Heart left ventricle (tissue), 16 donors: ENCODE data around the gene CFAP251. TPM values are rescaled to one million over a fixed set of nuclear protein-coding genes. Genes with fewer than 3 reads are reported as not detected.
A peak's percentile ranks its signal among the peaks of the same experiment; 100 is the strongest.
"Not testable (repeated sequence)": the region's sequence is repeated elsewhere in the genome, so short reads cannot be mapped to it uniquely, and the experiment has no call there.

Experiments
- ATAC-seq, 4 donors: fragments of 200-7000 bp; cut with Tn5 transposase; one replicate each; pipeline ENCODE4 v1.9.1; 2020 to 2022; ENCODE audit warnings: moderate library complexity in 4 of 4, mild to moderate bottlenecking in 3 of 4, moderate number of reproducible peaks in 1 of 4
- DNase-seq, 5 donors: peaks; one replicate each; pipeline ENCODE4 v3.0.0-alpha.2; 2020
- H3K27ac ChIP-seq, 12 donors: fragments of 200-600 bp; sonication (generic) in 4 of 12; one replicate each; pipeline versions ENCODE4 v1.5.0 to v1.8.0; 2016 to 2022; ENCODE audit warnings: mild to moderate bottlenecking in 2 of 12
- H3K27me3 ChIP-seq, 9 donors: fragments of 200-600 bp; sonication (generic) in 2 of 9; one replicate each; pipeline versions ENCODE4 v1.5.1 to v1.8.0; 2016 to 2022; ENCODE audit warnings: mild to moderate bottlenecking in 3 of 9
- H3K36me3 ChIP-seq, 9 donors: fragments of 200-600 bp; sonication (generic) in 2 of 9; one replicate each; pipeline versions ENCODE4 v1.5.0 to v1.8.0; 2018 to 2022; ENCODE audit warnings: mild to moderate bottlenecking in 2 of 9
- H3K4me1 ChIP-seq, 12 donors: fragments of 200-600 bp; sonication (generic) in 4 of 12; one replicate each; pipeline versions ENCODE4 v1.5.0 to v1.8.0; 2016 to 2022; ENCODE audit warnings: mild to moderate bottlenecking in 3 of 12
- H3K4me3 ChIP-seq, 12 donors: fragments of 200-600 bp; sonication (generic) in 4 of 12; one replicate each; pipeline versions ENCODE4 v1.5.0 to v1.8.0; 2017 to 2022; ENCODE audit warnings: mild to moderate bottlenecking in 9 of 12, moderate library complexity in 4 of 12
- H3K9me3 ChIP-seq, 12 donors: fragments of 200-600 bp; sonication (generic) in 4 of 12; one replicate each; pipeline versions ENCODE4 v1.5.0 to v1.8.0; 2016 to 2022; ENCODE audit warnings: mild to moderate bottlenecking in 1 of 12
- POLR2A ChIP-seq, 2 donors: fragments of 450-650 bp; IDR thresholded peaks; one replicate each; pipeline ENCODE4 v1.6.1; 2017; ENCODE audit warnings: antibody characterized with exemption in 2 of 2, mild to moderate bottlenecking in 2 of 2, moderate library complexity in 2 of 2
- WGBS, 4 donors: extraction: QIAGEN DNeasy Blood & Tissue Kit in 2 of 4; methylation state at CpG; one replicate each; pipeline versions ENCODE4 v1.1.5 to v1.1.7; 2013 to 2018; 5-methylcytosine and 5-hydroxymethylcytosine counted together
- intact Hi-C, 10 donors: fragments of 100-400 bp; cut with DNase I; formaldehyde crosslinking; loops; one replicate each; pipeline versions ENCODE4 v1.11.1 to v1.14.2; 2022
- polyA plus RNA-seq, 2 donors: library from polyadenylated mRNA; stranded (reverse); fragments of 200-250 nt; gene quantifications; one replicate each; pipeline ENCODE4 v1.2.3, GENCODE V29; 2013
- total RNA-seq, 9 donors: library from RNA; depleted of rRNA in 2 of 9; stranded (reverse); fragments of >200 nt in 2 of 9; fragmentation: NEBNext Ultra II Directional in 3 of 9; extraction: Animal tissue kit (Norgen Biotek cat#: 25700) in 3 of 9; gene quantifications; one replicate each; pipeline versions ENCODE4 v1.1.0 to v1.2.4, GENCODE V29; 2016 to 2023
- TF ChIP-seq, protein P1 (sequence below), 12 donors: fragments of 200-600 bp; sonication (generic) in 4 of 12; IDR thresholded peaks; one replicate each; pipeline versions ENCODE4 v1.5.0 to v1.8.0; 2018 to 2022; ENCODE audit warnings: antibody characterized with exemption in 12 of 12, mild to moderate bottlenecking in 5 of 12
- donor health status: ischemic (EF 13 %, LVEDD 7.1; RV severe dilation, severe dysfunction).
- donor health status: healthy with polysubstance abuse.
- donor health status: DM: no; HTN: yes; CAD: no.
- donor health status: DM: no; HTN: no; CAD: no.
- donor health status: ischemic (EF 25% LVEDD 6.9; RV normal size, moderate dysfunction).
- donor health status: ischemic (EF 25% LVEDD 5.7; RV mildly dilated, moderate dysfunction).
- donor health status: healthy.
- donor health status: DM: yes; HTN: yes; CAD: no.
- donor health status: ischemic (EF 35%, LVEDD 5.7; RV mildly dilated, moderate dysfunction).
- donor health status: nonischemic (EF 11% LVEDD 7.7; RV severe dilation, severe dysfunction).
- donor health status: DM: yes; HTN: yes; CAD: no.
- donor health status: PGD.
- donor health status: ischemic (EF 29% LVEDD 5.4; RV normal size, mild dysfunction).
- donor health status: nonischemic (EF 23%, LVEDD 6.1; RV moderate dilation, normal function).

CFAP251 gene
- total and polyA plus RNA-seq, 11 donors = 0.60 to 8.0 (median 1.4) TPM

DNA sequence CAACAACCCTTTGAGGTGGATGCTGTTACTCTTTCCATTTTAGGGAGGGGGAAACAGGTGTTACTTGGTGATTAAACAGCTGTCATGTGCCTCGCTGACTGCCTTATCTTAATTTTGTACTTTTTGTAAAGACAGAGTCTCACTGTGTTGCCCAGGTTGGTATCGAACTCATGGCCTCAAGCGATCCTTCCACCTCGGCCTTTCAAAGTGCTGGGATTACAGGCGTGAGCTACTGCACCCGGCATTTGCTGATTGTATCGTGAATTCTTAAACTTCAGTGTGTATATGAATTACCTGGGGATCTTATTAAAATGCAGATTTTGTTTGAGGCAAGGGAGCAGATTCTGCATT is 29.1 kb upstream of the CFAP251 start:
- DNase-seq = no peak
- no peaks in the 10 kb centered on the region for H3K9me3 ChIP-seq
- H3K27me3 ChIP-seq = no peaks in the 10 kb centered on the region
- intact Hi-C loops = loop anchor here in 9 of 10 donors (2.0 to 10.0 kb wide), 10 partner anchors 47 to 202 kb away; partner anchors contain the start of gene TMEM120B (in 2 of the 9)
- 2 to 5% (median 3%) methylated on average over 7 of the region's 7 CpGs for WGBS, 4 donors
- no peak for ATAC-seq
- TF ChIP-seq, protein P1, sequence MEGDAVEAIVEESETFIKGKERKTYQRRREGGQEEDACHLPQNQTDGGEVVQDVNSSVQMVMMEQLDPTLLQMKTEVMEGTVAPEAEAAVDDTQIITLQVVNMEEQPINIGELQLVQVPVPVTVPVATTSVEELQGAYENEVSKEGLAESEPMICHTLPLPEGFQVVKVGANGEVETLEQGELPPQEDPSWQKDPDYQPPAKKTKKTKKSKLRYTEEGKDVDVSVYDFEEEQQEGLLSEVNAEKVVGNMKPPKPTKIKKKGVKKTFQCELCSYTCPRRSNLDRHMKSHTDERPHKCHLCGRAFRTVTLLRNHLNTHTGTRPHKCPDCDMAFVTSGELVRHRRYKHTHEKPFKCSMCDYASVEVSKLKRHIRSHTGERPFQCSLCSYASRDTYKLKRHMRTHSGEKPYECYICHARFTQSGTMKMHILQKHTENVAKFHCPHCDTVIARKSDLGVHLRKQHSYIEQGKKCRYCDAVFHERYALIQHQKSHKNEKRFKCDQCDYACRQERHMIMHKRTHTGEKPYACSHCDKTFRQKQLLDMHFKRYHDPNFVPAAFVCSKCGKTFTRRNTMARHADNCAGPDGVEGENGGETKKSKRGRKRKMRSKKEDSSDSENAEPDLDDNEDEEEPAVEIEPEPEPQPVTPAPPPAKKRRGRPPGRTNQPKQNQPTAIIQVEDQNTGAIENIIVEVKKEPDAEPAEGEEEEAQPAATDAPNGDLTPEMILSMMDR (IDR thresholded peaks at IDR 0.05) = no peak
- no peak for TF ChIP-seq POLR2A (IDR thresholded peaks at IDR 0.05)
- peaks cover 0 to 32% (median 5%) of the 10 kb centered on the region in 9 donors for H3K36me3 ChIP-seq
- peak overlapping the region; percentile 52 to 94 (median 84) for H3K4me3 ChIP-seq
- peak overlapping the region in 11 of 12 donors; percentile 90 to 98 (median 95) for H3K27ac ChIP-seq
- peaks cover 3 to 35% (median 17%) of the 10 kb centered on the region in 12 donors for H3K4me1 ChIP-seq

DNA sequence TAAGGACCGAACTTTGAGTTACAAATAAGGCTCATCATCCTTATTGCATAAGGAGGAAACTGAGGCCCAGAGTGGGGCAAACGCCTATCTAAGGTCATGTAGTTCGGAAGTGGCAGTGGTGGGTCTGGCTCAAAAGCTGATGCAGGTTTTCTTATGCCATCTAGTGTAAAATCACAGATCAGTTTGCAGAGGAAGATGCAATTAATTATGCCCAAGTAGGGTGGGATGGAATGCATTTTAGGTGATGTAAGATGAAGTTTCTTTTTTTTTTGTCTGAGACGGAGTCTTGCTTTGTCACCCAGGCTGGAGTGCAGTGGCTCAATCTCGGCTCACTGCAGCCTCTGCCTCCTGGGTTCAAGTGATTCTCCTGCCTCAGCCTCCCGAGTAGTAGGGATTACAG is 28.7 kb upstream of the CFAP251 start:
- not testable (repeated sequence) for DNase-seq, ATAC-seq, H3K9me3 ChIP-seq, H3K27me3 ChIP-seq
- intact Hi-C loops = loop anchor here in 9 of 10 donors (2.0 to 10.0 kb wide), 10 partner anchors 47 to 202 kb away; partner anchors contain the start of gene TMEM120B (in 2 of the 9)
- 54 to 62% (median 57%) methylated on average over 6 of the region's 6 CpGs for WGBS, 4 donors
- Histone ChIP-seq H3K4me3 (peak overlapping the region; percentile 52 to 94 (median 84)), H3K36me3 (peaks cover 0 to 35% (median 8%) of the 10 kb centered on the region in 9 donors), H3K27ac (peak overlapping the region in 4 of 12 donors; percentile 95 to 98 (median 97)), H3K4me1 (peaks cover 3 to 36% (median 17%) of the 10 kb centered on the region in 12 donors)

DNA sequence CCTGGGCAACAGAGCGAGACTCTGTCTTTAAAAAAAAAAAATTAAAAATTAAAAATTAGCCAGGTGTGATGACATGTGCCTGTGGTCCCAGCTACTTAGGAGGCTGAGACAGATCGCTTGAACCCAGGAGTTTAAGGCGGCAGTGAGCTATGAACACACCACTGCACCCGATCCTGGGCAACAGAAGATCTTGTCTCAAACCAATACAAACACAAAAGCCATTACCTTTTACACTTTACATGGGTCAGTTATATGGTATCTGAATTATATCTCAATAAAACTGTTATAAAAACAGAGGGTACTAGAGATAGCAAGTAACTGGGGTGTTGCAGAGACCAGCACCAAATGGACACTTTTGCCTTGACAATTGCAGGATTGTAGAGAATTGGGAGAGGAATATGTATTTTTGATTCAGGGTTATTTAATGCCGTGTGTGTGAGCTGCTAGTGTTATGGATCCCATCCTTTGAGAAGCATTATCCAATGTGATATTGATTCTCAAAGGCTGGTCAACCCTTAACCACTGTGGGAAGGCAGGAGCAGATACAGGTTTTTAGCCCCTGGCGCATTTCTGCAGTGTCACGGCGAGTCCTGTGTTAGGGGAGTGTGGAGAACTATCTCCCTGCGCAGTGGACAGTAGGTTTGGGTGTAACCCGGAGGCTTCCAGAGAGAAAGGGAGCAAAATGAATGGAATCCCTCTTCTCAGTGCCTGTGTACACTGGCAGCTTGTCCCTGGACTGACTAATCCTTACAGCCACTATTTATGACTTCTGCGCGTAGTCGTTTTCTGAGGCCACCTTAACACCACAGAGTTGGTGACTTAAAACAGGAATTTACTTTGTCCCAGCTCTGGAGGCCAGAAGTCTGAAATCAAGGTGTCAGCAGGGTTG is 25.5 kb upstream of the CFAP251 start:
- H3K27me3 ChIP-seq = no peaks in the 10 kb centered on the region
- H3K27ac ChIP-seq = no peak overlapping the region
- no peaks in the 10 kb centered on the region for H3K9me3 ChIP-seq
- intact Hi-C loops = loop anchor here in 3 of 10 donors (5.0 kb wide), 2 partner anchors 96 to 196 kb away; no protein-coding TSS in a partner anchor
- ATAC-seq (no peak), DNase-seq (no peak)
- H3K4me1 ChIP-seq = peaks cover 3 to 34% (median 17%) of the 10 kb centered on the region in 12 donors
- H3K36me3 ChIP-seq = peaks cover 0 to 66% (median 38%) of the 10 kb centered on the region in 9 donors
- no peak for TF ChIP-seq POLR2A (IDR thresholded peaks at IDR 0.05)
- TF ChIP-seq, protein P1 (IDR thresholded peaks at IDR 0.05) = no peak
- 87 to 92% (median 91%) methylated on average over 13 of the region's 13 CpGs for WGBS, 4 donors
- H3K4me3 ChIP-seq = no peak overlapping the region

- no peak for ATAC-seq
- WGBS, 4 donors = 52 to 57% (median 55%) methylated on average over 1 of the region's 1 CpG
- H3K27ac ChIP-seq = no peak overlapping the region
- peaks cover 3 to 30% (median 17%) of the 10 kb centered on the region in 12 donors for H3K4me1 ChIP-seq
- H3K4me3 ChIP-seq = no peak overlapping the region
- H3K36me3 ChIP-seq = peaks cover 0 to 75% (median 48%) of the 10 kb centered on the region in 9 donors
- intact Hi-C loops = loop anchor here in 3 of 10 donors (5.0 kb wide), 2 partner anchors 97 to 197 kb away; no protein-coding TSS in a partner anchor
- H3K27me3 ChIP-seq = no peaks in the 10 kb centered on the region
- DNase-seq = no peak
- H3K9me3 ChIP-seq = no peaks in the 10 kb centered on the region
- no peak for TF ChIP-seq POLR2A (IDR thresholded peaks at IDR 0.05)
- TF ChIP-seq, protein P1 (IDR thresholded peaks at IDR 0.05) = no peak
Observed at GRCh38 chr12:121893961-121894460, 24.4 kb upstream of the CFAP251 start.
